Activated CD8-positive, alpha-beta memory T cell treated with anti-CD3 and anti-CD28 coated beads for 48 hours (primary cell): Measurements from ENCODE around the gene PPM1M.

Experiments used
- DNase-seq, 3 experiments: peaks; one replicate each; pipeline ENCODE4 v3.0.0-alpha.2; 2020; ENCODE audit warnings: low read depth in 2 of 3, low spot score in 2 of 3

PPM1M gene

DNA sequence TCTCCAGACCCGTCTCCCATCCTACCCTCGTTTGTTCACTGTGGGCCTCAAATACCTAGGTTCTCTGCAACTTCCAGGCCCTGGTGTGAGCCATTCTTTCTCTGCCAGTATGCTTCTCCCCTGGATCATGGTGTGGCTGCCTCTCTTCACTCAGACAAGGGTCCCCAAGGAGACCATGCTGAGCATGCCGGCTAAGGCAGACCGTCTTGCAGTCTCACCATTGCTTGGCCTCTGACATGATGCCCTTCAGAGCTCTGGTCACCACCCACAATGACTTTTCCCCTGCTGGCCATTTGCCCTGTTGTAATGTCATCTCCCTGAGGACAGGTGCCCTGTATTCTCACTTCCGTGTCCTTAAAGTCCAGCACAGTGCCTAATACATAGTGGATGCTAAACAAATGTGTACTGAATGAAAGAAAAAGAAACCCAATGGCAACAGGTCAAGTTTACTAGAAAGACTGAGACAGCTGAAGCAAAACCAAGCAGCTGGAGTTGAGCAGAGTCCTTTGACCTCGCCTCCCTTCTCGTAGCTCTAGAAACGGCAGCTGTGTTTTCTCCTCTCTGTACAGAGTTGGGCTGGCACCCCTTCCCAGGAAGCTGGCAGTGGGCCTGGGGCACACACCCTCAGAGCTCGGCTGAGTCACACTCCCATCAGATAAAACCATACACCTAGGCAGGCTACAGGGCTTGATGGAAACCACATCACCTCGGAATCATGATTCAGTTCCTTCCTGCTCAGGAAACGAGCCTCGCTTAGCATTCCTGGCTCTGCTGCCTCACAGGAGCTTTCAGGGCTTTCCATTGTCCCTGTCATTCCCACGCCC is 28.8 kb upstream of the PPM1M start:
- DNase-seq: no peak

DNA sequence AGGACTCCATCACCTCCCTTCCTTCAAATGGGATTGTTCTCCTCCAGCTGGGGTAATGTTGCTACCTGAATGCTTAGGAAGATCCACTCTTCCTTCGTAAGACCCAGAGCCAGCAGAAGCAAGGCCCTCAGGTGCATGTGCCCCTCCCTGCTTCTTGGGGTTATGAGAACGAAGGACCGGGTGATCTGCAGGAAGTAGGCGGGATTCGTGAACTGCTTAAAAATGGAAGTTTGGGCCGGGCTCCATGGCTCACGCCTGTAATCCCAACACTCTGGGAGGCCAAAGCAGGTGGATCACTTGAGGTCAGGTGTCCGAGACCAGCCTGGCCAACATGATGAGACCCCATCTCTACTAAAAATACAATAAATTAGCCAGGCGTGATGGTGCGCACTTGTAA is 28.2 kb upstream of the PPM1M start:
- no peak for DNase-seq

DNA sequence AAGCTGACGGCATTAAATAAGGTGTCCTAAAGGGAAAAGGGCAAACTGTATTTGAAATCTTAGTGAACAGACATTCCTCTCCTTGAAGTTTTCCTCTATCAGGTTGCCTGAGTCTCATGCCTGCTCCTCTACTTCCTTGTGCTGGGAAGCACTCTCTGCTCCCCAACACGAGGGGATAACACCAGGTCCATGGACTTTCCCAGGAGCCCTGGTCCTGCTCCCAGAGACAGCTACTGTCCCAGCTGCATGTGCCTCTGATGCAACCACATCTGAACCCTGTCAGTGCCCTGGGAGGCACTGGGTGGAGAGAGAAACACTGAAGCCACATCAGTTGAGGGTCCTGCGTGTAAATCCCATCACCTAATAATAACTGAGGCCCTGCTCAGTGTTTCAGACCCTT is 27.5 kb upstream of the PPM1M start:
- no peak for DNase-seq

DNA sequence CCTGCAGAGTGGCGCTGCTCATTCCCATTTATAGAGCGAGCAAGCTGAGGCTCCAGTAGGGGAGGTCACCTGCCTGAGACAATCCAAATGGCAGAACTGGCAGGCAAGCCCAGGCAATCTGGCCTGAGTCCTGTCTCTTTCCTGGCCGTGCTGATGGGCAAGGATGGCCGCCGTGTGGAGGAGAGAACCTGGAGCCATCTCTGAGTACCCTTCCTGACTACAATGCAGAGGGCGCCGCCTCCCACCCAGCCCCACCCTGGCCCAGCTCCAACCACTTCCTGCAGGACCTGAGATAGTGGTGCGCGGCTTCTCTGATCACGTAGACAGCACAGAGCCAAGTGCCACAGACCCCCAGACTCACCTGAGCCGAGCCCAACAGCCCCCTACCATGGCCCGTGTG is 27.1 kb upstream of the PPM1M start:
- DNase-seq: no peak

DNA sequence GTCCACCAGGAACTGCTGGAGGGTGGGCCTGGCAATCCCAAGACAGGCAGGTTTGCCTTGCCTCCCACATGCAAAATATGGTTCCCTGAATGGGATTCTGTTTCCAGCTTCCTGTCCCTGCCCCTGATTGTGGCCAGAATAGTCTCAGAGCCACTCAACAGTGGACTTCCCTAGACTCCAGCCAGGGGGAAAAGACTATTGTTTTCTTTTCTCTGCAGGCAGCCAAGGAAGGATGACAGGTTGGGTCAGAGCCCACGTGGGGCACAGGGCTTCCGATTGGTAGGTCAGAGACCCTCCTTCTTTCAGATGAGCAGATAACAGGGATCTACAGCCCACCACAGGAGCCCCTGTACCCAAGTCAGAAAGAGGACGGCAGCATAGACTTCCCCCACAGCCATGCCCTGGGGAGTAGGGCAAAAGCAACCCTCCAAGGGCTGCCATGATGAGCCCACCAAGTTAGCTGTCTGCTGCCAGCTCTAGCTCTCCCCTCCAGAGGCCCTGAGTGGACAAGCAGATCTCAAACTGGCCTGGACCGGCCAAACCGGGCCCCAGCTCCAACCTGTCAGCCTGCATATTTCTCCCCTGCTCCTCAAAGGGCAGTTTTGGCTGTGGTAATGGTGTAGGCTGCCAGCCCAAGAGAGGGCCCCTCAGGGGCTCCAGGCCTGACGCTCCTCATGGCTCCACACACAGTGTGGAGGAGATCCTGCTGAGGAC is 26.5 kb upstream of the PPM1M start:
- no peak for DNase-seq

DNA sequence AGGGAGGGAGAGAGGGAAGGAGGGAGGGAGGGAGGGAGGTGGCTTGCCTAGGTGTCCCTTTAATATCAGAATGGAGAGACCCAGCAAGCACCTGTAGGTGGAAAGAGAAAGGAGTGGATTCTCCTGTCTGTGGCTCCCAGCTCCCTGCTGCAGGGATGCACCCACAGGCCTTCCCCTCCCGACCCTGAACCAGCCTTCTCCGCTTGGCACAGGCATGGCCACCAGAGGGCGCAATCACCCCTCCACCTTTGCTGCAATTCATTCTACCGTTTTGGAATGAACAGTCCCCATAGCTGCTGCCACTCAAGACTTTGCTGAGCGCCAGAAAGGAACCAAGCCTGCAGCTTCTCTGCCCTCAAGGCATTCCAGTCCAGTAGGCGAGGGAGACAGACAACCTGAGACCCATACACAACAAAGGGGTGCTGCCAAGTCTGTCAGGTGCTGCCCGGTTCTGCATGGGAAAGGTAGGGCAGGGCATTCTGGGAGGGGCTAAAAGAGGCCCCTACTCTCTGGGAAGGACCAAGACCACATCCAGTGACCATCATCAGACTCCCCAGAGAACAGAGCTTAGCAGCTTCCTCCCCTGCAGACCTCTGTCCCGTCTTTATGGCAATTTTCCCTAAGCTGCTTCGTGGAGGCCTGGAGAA is 25.1 kb upstream of the PPM1M start:
- DNase-seq: peak; percentile 63 to 96 (median 89)

DNA sequence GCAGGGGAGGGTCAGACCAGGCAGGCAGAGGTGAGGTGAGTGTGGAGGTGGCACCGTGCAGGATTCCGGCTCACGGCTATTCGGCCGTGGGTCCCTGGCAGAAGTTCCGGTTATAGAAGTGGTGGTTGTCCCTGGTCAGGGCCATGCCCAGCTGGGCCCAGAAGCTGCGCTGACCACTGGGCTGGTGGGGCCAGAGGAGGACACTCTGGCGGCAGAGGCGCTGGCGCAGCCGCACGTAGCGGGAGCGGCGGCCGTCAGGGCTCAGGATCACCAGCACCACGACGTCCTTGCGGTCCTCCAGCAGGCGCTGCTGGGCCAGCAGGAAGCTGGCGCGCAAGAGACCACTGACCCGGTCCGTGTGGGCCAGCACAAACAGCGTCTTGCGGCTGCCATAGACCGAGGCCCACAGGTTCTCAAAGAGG is 24.4 kb upstream of the PPM1M start:
- no peak for DNase-seq

DNA sequence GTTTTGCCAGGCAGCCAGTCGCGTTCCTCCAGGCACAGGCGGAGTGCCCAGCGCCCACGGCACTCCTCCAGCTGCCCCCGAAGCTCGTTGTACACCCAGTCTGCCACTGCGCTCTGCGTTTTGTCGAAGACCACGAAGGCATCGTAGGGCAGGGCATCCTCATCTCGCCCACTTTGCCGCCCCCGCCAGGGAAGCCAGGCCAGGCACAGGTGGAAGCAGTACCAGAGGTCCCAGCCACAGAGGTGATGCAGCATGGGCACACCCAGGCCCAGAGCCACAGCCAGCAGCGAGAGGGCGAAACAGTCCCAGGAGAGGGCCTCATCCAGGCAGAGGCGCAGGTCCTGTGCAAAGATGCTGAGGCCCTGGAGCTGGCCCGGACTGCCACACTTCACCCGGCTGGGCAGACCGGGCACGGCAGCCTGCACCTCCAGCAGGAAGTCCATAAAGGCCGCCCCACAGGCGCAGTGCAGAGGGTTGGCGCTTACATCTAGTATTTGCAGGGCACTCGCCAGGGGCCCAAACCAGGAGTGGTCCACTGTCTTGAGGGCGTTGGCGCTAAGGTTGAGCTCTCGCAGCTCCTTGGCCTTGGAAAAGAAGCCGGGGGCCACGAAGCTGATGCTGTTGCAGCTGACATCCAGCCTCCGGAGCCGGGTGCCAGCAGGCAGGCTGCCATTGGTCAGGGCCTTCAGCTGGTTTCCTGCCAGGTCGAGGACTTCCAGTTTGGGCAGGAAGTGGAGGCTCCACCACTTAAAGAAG is 23.8 kb upstream of the PPM1M start:
- DNase-seq: no peak

DNA sequence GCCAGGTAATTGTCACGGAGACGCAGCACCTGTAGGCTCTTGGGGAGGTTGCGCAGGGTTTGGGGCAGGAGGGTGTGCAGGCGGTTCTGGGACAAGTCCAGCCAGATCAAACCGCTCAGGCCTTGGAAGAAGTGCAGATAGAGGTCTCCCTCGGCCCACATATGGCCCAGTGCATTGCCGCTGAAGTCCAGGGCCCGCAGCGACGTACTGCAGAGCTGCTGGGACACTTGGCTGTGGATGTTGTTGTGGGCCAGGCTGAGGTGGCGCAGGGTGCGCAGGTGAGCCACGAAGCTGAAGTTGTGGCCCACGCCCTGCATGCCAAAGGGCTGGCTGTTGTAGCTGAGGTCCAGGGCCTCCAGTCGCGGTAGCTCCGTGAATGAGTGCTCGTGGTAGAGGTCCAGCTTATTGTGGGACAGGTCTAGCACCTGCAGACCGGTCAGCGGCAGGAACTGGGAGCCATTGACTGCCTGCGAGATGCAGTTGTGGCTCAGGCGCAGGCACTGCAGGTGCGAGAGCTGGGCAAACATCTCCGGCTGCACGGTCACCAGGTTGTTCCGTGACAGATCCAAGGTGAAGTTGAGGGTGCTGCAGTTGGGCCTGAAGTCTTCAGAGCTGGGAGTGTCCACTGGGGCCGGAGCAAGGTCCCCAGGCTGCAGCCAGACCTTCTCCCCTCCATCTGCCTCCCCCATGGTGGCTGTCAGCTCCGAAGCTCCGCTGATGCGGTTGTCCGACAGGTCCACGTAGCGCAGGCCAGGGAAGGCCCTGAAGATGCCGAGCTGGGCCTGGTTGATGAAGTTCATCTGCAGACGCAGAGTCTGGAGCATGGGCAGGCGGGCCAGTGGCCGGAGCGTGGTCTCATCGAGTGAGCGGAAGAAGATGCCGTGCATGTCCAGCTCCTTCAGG is 23.0 kb upstream of the PPM1M start:
- DNase-seq: no peak

DNA sequence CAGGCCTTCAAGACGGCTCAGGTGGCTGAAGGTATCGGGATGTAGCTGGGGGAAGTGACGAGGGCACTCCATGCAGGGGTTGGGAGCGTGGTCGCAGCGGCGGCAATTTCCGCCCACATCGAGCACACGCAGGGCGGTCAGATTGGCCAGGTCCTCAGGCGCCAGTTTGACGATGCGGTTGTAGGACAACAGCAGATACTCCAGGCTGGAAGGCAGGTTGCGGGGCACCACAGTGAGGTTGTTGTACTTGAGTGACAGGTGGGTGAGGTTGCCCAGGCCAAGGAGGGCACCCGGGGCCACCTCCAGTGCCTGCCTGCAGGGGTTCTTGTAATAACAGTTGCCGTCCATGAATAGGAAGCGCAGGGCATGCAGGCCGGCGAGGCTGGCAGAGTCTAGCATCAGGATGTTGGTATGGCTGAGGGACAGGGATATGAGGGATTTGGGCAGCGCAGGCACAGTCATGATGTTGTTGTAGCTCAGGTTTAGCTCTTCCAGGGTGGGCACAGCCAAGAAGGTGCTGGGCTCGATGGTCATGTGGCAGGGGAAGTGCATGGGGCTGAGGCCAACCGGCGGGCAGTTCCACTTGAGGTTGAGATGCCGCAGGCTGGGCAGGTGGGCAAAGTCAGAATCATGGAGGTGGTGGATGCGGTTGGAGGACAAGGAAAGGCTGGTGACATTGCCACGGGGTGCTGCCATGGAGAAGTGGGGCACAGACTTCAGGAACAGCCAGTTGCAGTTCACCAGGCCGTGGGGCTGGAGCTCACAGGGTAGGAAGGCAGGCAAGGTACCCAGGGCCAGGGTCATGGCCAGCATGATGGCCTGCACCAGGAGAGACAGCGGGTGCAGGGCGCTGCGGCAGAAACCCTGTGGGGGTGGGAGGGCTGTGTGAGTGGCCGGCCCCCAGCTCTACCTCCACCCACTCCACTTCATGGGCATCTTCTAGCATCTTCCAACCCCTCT is 21.8 kb upstream of the PPM1M start:
- no peak for DNase-seq

DNA sequence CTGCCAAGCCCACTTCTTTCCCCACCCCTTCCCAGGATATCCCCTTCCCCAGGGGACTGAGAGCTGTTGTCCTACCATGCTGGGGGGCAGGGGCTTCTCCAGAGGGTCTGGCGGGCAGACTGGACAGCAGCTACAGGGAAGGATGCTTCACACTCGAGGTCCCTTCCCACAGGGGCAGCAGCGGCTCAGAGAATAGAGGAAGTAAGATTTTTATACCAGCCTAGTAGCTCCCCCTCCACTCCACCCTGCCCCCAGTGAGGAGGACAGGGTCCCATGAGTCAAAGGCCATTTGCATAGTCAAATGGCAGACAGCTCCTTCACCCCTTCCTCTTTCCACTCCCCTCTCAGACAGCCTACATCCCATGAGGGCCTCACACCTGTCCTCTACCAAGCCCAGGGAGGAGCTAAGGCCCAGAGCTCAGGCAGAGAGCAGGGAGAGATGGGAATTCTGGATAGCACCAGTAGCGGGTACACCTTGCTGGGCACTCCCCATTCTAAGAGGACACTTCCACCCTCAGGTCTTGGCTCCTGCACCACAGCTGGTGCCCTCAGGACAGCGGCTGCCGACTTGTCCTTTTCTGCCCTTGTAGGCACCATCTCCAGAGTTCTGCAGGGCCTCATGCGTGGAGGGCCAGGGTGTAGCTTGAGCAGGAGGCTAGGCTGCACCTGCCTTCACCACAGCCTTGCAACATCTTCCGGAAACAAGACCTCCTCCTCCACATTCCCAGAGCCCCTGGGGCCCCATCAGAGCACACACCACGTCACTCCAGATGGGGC is 19.9 kb upstream of the PPM1M start, which contains the start of gene TLR9:
Gene TLR9 (minus strand): TSS at position 194 of the 777 bp plus-strand sequence. CDS start 116 bp downstream, at position 78.
- DNase-seq: peak in 1 of 3 experiments; percentile 8

DNA sequence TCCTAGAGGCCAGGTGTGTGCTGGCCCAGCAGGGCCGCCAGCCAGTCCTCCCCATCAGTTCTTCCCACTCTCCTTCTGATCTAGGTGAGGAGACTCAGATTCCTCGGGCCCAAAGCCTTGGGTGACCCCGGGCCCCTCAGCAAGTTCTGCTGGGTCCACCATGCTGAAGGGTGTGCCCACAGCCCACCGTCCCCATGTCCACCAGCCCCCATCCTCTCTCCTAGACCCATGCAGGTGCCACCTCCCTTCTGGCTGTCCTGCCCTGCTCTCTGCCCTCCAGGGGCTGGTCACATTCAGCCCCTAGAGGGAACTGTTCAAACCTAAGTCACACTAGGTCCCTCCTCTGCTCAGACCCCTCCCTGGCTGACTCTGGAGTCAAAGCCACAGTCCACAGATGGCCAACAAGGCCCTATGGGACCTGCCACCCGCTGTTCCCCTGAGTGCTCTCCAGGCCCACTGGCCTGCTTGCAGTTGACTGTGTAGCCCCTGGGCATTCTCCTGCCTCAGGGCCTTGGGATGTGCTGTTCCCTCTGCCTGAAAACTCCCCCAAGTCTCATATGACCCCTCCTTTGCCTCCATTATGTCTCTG is 19.2 kb upstream of the PPM1M start:
- peak in 1 of 3 experiments; percentile 6 for DNase-seq

DNA sequence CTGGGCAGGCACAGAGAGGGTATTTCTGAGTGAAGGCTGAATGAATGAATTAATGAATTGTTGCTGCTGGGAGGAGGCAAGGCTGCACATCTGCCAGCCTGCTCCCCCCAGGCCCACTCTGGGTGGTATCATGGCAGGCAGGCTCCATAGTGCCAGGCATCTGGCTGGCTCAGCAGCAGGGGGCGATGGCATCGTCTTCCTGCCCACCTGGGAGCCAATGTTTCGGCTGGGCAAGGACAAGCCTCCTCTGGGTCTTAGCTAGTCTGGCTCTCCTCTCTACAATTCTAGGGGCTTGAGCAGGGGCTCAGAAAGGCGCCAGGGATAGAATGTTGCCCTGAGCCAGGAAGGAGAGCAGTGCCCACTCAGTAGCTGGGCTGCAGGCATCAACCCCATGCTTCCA is 18.4 kb upstream of the PPM1M start:
- no peak for DNase-seq

DNA sequence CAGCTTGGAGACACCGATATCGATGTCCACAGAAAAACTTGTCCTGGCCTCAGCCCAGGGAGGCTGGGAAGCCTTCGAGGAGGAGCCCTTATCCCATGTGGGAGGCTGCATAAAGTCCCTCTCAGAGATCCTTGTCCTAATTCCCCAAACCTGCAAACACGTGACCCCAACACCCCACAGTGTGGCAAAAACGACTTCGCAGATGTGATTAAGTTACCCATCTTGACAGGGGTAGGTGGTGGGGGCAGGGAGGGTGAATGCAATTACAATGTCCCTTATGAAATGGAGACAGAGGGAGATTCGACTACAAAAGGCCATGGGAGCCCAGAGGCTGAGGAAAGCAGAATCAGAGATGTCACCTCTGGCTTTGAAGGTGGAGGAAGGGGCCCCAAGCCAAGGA is 17.8 kb upstream of the PPM1M start:
- no peak for DNase-seq

DNA sequence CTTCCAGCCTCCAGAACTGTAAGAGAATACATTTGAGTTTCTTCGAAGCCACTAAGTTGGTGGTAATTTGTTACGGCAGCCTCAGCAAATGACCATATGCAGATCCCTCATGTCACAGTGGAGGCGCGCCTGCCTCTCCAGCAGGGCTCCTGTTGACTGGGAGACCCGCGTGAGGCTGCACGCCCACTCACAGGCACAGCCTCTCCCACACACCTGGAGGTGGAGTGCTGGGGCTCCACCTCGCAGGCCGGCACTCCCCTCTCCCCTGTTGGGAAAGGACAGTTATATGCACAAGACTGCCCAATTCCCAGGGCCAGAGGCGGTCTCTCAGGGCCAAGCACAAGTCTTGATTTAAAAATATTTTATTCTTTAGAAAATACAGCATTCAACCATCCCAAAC is 17.3 kb upstream of the PPM1M start:
- DNase-seq: no peak

DNA sequence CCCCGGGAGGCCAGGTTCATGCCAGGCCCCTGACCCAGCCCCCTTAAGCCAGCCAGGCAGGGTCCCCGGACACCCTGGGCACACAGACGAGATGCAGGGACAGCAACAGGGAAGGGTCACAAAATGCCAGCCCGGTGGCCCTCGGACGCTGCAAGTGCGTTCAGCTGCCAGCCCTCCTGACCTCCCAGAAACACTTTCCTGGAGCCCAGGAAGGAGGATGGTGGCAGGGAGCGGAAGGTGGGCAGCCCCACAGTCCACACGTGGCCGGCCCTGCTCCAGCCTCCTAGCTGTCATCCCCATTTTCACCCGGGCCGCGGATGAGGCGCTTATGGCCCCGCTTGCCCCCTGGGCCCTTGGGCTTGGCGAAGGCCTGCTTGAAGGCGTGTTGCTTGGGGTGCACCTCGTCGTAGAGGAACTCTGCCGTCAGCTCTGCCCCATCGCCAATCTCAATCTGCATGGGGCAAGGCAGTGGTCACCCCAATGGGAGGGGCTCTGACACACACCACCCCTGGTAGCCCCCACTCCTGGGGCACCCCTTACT is 16.7 kb upstream of the PPM1M start:
- DNase-seq: no peak

DNA sequence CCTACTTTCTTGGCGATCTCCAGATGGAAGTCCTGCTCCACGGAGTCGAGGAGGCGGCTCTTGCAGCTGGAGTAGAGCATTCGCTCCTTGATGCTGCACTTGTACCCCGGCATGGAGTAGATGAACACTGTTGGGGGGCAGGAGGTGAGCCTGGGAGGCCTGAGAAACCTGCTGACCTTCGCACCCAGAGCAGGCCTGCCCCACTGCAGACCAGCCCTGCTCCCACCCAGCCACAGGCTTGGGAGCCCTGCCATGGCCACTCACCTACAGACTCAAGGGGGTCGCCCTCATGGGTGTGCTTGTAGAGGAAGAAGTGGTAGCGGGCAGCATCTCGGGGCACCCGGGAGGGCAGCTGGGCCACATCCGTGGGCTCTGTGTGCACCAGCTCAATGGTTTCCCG is 15.9 kb upstream of the PPM1M start:
- DNase-seq: no peak

DNA sequence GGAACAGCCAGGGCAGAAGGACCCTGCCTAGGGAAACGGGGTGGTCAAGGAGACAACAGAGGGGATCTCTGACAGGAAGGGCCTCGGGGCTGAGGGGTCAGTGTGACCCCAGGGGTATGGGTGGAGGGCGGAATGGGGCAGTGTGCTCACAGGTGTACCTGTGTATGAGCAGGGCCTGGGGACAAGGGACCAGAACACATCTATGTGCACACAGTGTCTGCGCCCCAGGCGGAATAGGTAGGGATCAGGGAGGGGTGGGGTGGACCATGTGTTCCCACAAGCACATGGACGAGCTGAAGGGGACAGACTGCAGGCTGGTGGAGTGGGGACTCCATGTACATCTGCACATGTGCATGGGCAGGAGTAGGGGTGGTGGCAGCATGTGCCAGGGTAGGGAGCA is 15.1 kb upstream of the PPM1M start:
- no peak for DNase-seq
